Stromal cell of bone marrow (primary cell): ENCODE data around the gene PDHA2.
"Not testable (repeated sequence)": the region's sequence is repeated elsewhere in the genome, so short reads cannot be mapped to it uniquely, and the experiment has no call there.

Experiments used
- DNase-seq: peaks from one replicate; pipeline ENCODE4 v3.0.0-alpha.2; 2012; ENCODE audit warnings: low read depth

Gene PDHA2

DNA sequence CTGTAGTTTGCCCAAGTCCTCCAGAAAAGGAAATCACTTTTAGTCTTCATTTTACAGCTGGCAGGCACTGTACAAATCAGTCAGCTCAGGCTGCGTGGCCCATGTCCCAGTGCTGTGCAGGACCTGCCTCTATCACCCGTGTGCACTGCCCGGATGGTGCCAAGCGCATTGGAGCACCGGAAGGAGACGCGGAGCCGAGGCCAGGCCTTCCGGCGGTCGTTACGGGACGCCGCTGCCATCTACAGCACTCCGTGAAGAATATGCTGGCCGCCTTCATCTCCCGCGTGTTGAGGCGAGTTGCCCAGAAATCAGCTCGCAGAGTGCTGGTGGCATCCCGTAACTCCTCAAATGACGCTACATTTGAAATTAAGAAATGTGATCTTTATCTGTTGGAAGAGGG is at the start of gene PDHA2:
PDHA2 (plus strand) TSS at position 203 of the 400 bp plus-strand sequence; CDS start at position 261, 58 bp downstream.
- no peak for DNase-seq

DNA sequence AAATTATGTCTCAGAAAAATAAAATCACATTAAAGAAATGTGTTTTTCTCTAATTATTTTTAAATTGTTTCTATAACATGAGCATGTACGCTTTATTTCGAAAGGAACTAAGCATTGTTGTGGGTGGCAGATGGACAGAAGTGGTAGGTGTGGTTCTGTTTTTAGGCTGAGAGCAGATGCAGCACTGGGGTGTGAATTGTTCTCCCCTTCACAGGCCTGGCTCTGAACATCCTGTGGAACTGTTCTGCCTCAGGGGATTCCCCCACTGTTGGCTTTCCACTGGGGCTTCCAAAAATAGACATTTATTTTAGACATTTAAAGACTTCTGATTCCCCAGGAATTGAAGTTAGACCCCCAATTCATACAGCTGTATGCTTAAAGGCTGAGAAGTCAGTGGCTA is 41.9 kb upstream of the PDHA2 start:
- no peak for DNase-seq

DNA sequence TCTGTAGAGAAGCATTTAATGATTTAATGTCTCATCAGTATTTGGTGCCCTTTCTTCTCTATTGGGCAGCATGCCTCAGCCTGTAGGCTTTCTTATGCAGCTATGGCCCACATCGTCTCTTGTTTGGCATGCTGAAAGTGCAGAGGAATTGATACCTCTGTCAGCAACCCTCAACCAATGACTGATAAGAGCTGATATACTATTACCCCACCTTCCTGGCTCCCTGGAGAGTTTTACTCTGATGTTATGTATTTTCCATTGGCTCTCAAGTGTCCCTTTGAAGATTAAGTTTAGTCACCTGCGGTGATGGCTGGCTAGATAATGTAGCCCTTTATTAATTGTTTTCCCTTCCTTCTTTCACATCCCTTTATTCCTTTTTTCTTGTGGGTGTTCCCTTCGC is 41.2 kb upstream of the PDHA2 start:
- no peak for DNase-seq

- DNase-seq: no peak
Measured at GRCh38 chr4:95821867-95822266, 18.0 kb upstream of the PDHA2 start.

GRCh38 chr4:95825546-95825945 is 14.3 kb upstream of the PDHA2 start:
- DNase-seq: no peak

DNA sequence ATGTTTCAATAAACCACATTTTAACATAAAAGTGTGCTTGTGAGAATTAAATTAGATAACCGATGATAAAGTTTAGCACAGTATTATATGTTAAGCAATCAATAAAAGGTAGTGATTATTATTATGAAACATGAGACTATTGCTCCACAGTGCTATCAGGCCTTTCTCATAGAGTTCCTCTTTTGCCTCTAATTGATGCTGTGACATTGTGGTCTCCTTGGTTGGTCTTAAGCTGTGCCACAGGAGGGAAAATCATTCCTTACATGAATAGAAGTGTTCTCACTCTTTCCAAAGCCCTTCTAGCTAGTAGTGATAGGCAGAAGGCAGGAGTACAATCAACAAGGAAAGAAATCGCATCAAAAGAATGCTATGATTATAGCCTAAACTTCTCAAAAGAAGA is 9.2 kb upstream of the PDHA2 start:
- DNase-seq: no peak

- DNase-seq: no peak
Measured at GRCh38 chr4:95831166-95831565, 8.7 kb upstream of the PDHA2 start.

DNA sequence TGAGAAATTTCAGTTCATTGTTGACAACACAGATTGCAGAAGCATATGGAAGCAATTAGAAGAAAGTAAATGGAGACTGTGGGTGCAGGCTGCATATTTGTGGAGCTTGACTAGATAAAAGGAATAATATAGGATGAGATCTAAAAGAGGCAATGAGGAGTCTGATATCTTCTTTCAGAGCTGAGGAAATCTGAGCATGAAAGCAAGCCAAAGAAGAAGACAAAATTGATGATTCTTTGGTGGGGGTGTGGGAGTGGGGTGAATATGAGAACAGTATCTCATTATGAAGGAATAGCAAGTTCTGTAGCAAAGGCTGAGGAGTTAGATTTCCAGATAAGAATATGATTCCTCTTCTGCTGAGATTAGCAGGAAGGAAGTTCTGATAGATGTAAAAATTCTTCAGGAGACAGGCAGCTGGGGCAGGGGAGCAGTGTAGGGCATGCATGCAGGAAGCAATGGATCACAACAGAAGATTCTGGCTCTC is 6.1 kb upstream of the PDHA2 start:
- DNase-seq: no peak

DNA sequence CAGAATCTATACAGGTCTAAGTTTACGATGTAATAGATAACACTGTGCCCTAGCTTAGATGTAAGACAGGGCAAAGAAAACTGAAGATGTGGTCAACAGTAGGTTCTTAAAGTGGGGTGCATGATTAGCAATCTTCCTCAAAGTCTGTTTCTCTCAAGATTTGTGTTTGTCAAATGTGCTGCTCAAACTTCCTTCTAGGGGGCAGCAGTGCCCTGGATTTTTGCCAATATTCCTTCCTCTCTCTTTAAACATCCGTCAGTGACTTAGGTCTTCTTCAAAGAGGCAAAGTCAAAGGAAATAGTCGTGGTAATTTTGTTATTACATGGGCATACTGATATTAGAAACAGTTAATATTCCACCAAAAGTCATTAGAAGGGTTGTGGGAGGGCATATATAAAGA is 4.2 kb upstream of the PDHA2 start:
- no peak for DNase-seq

GRCh38 chr4:95838192-95838591 is 1.7 kb upstream of the PDHA2 start:
- DNase-seq: no peak

DNA sequence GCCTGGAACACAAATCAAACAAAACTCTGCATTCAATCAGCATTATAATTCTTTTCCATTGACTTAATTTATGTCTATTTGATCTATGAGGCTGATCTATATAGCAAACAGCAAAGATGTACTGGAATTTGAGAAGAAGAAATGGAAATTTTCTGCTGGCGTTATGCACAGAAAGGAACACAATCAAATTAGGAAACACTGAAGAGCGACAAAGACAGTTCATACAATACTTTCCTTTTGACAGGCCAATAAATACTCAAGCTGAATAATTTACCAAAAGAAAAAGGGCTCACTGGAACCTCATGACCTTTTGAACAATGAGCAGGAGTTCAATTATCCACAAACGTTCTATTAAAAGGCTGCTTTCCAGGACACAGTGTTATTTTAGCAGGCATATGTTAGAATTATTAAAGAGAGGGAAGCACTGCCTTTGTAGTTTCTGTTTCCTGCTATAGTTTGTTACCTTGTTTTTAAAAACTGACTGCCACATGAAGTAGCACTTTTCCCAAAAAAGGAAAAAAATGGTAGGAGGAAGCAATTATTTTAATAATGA is 8.1 kb downstream of the PDHA2 start:
- DNase-seq: no peak

DNA sequence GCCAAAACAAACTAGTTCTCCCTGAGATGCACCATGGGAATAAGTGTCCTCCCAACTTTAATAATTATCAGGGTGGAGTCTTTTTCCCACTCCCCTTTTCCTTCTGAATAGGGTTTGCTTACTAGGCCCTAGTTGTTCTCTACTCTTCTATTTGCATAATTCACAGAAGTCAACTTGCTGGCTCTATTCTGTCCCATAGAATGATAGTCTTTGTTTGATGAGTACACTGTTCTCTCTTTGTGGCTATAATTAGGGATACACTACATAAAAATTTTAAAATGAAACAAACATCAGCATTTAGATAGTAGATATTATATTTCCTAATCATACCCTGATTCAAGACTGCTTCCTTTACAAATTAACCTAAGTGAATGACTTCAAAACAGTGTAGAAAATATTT is 10.3 kb downstream of the PDHA2 start:
- no peak for DNase-seq

GRCh38 chr4:95857761-95858160 is 17.9 kb downstream of the PDHA2 start:
- DNase-seq: peak; percentile 13

- DNase-seq: no peak
Measured at GRCh38 chr4:95867919-95868318, 28.0 kb downstream of the PDHA2 start.

- DNase-seq: not testable (repeated sequence)
Measured at GRCh38 chr4:95869414-95869813, 29.5 kb downstream of the PDHA2 start.

- no peak for DNase-seq
Measured at GRCh38 chr4:95869961-95870500, 30.1 kb downstream of the PDHA2 start.

- DNase-seq: no peak
Measured at GRCh38 chr4:95877636-95878035, 37.7 kb downstream of the PDHA2 start.

- DNase-seq: no peak
Measured at GRCh38 chr4:95887551-95887950, 47.7 kb downstream of the PDHA2 start.

- DNase-seq: no peak
Measured at GRCh38 chr4:95889662-95890061, 49.8 kb downstream of the PDHA2 start.
